ENCODE measurements around the gene C12orf57. TPM values are rescaled to one million over a fixed set of nuclear protein-coding genes. Genes with fewer than 3 reads are reported as not detected.
A peak's percentile ranks its signal among the peaks of the same experiment; 100 is the strongest.

C12orf57 gene
- total RNA-seq, 4 donors from 2014 or later, result 175 to 220 (median 183) TPM

GRCh38 chr12:6945613-6946012 lies 1.8 kb downstream of the C12orf57 start:
- no peak overlapping the region for H3K4me3 ChIP-seq
- peaks cover 0 to 17% of the 10 kb centered on the region in 2 donors for H3K36me3 ChIP-seq
- peaks cover 13 to 30% of the 10 kb centered on the region in 2 donors for H3K4me1 ChIP-seq
- DNase-seq (no peak), ATAC-seq (no peak)
- no peaks in the 10 kb centered on the region for H3K27me3 ChIP-seq
- intact Hi-C loops (cut with DNase I; ENCODE audit: low total_unique reads), result loop anchor here (2.0 kb wide), 1 partner anchor 163 kb away; the partner anchor contains the start of gene C1RL
- in situ Hi-C loops (cut with MboI; ENCODE audit: low sequenced_read_pairs in 4 of 4), result loop anchor here in 2 of 4 donors (10.0 to 25.0 kb wide), 2 partner anchors 167 to 169 kb away; partner anchors contain the start of gene C1RL (in 1 of the 2)
- peak overlapping the region in 2 of 4 donors; percentile 42 to 93 for H3K27ac ChIP-seq
- no peaks in the 10 kb centered on the region for H3K9me3 ChIP-seq
- TF ChIP-seq CTCF (IDR thresholded peaks at IDR 0.05 in 4 of 5, conservative IDR thresholded peaks at IDR 0.05 in 1 of 5), result no peak
- TF ChIP-seq POLR2A (IDR thresholded peaks at IDR 0.05), result no peak

- Histone ChIP-seq H3K27ac (peak overlapping the region; percentile 20 to 93 (median 34)), H3K9me3 (no peaks in the 10 kb centered on the region), H3K27me3 (no peaks in the 10 kb centered on the region), H3K4me3 (peak overlapping the region in 2 of 4 donors; percentile 11 to 12), H3K36me3 (peaks cover 0 to 17% of the 10 kb centered on the region in 2 donors), H3K4me1 (peaks cover 13 to 30% of the 10 kb centered on the region in 2 donors)
- intact Hi-C loops (cut with DNase I; ENCODE audit: low total_unique reads), result no loop called here
- in situ Hi-C loops (cut with MboI; ENCODE audit: low sequenced_read_pairs in 4 of 4), result loop anchor here in 2 of 4 donors (10.0 to 25.0 kb wide), 2 partner anchors 166 to 169 kb away; partner anchors contain the start of gene C1RL (in 1 of the 2)
- TF ChIP-seq CTCF (IDR thresholded peaks at IDR 0.05 in 4 of 5, conservative IDR thresholded peaks at IDR 0.05 in 1 of 5) (no peak), POLR2A (IDR thresholded peaks at IDR 0.05) (no peak)
- no peak for ATAC-seq
- DNase-seq, result no peak
These were observed 2.5 kb downstream of the C12orf57 start for GRCh38 chr12:6946033-6946919.

GRCh38 chr12:6946920-6947374 lies 3.1 kb downstream of the C12orf57 start:
- intact Hi-C loops (cut with DNase I; ENCODE audit: low total_unique reads), result no loop called here
- Histone ChIP-seq H3K4me3 (peak overlapping the region in 1 of 4 donors; percentile 12), H3K4me1 (peaks cover 13 to 30% of the 10 kb centered on the region in 2 donors), H3K9me3 (no peaks in the 10 kb centered on the region), H3K27ac (peak overlapping the region in 2 of 4 donors; percentile 42 to 93), H3K27me3 (no peaks in the 10 kb centered on the region), H3K36me3 (peaks cover 0 to 17% of the 10 kb centered on the region in 2 donors)
- no peak for TF ChIP-seq CTCF (IDR thresholded peaks at IDR 0.05 in 4 of 5, conservative IDR thresholded peaks at IDR 0.05 in 1 of 5)
- no peak for TF ChIP-seq POLR2A (IDR thresholded peaks at IDR 0.05)
- DNase-seq (no peak), ATAC-seq (no peak)
- in situ Hi-C loops (cut with MboI; ENCODE audit: low sequenced_read_pairs in 4 of 4), result loop anchor here in 2 of 4 donors (10.0 to 25.0 kb wide), 2 partner anchors 165 to 168 kb away; partner anchors contain the start of gene C1RL (in 1 of the 2)

DNA sequence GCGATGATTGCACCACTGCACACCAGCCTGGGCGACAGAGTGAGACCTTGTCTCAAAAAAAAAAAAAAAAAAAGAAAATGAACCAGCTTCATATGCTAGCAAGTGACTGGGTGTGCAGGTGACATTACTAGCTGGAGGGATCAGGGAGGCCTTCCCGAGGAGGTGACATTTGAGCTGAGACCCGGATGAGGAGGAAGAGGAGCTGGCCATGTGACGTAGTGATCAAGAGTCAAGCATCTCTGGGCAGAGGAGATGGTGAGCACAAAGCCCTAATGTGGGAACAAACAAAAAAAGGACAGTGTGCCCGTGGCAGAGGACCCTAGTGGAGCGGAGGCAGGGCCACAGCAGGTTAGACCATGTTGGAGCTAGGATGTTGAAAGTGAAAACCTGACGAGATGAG lies 3.8 kb downstream of the C12orf57 start:
- TF ChIP-seq CTCF (IDR thresholded peaks at IDR 0.05 in 4 of 5, conservative IDR thresholded peaks at IDR 0.05 in 1 of 5), result no peak
- TF ChIP-seq POLR2A (IDR thresholded peaks at IDR 0.05), result no peak
- H3K27me3 ChIP-seq, result no peaks in the 10 kb centered on the region
- peaks cover 0 to 17% of the 10 kb centered on the region in 2 donors for H3K36me3 ChIP-seq
- H3K4me3 ChIP-seq, result no peak overlapping the region
- no peak overlapping the region for H3K27ac ChIP-seq
- ATAC-seq (no peak), DNase-seq (no peak)
- H3K9me3 ChIP-seq, result no peaks in the 10 kb centered on the region
- H3K4me1 ChIP-seq, result peaks cover 13 to 27% of the 10 kb centered on the region in 2 donors
- in situ Hi-C loops (cut with MboI; ENCODE audit: low sequenced_read_pairs in 4 of 4) (loop anchor here in 2 of 4 donors (10.0 to 25.0 kb wide), 2 partner anchors 165 to 167 kb away; partner anchors contain the start of gene C1RL (in 1 of the 2)), intact Hi-C loops (cut with DNase I; ENCODE audit: low total_unique reads) (no loop called here)

Measured in gastrocnemius medialis (tissue), 4 donors.